Sigmoid colon (tissue), 7 donors: ENCODE results near the gene CEP120. TPM values are rescaled to one million over a fixed set of nuclear protein-coding genes. Genes with fewer than 3 reads are reported as not detected.

Experiments used
- DNase-seq: peaks from one replicate; pipeline ENCODE4 v3.0.0-alpha.2; 2019
- H3K27ac ChIP-seq, 4 donors: fragments of 200-600 bp; sonication (generic); one replicate each; pipeline ENCODE4 v1.5.1; 2016 to 2019; ENCODE audit warnings: mild to moderate bottlenecking in 1 of 4
- H3K27me3 ChIP-seq, 3 donors: fragments of 200-600 bp; sonication (generic); one replicate each; pipeline ENCODE4 v1.5.1; 2019; ENCODE audit warnings: mild to moderate bottlenecking in 1 of 3
- H3K36me3 ChIP-seq, 4 donors: fragments of 200-600 bp; sonication (generic); one replicate each; pipeline ENCODE4 v1.5.1; 2016 to 2019
- H3K4me1 ChIP-seq, 4 donors: fragments of 200-600 bp; sonication (generic); one replicate each; pipeline ENCODE4 v1.5.1; 2017 to 2019
- H3K4me3 ChIP-seq, 4 donors: fragments of 200-600 bp; sonication (generic); one replicate each; pipeline ENCODE4 v1.5.1; 2017 to 2019; ENCODE audit warnings: mild to moderate bottlenecking in 2 of 4, moderate library complexity in 1 of 4
- H3K9me3 ChIP-seq, 4 donors: fragments of 200-600 bp in 3 of 4; sonication (generic) in 3 of 4; one replicate each; pipeline versions ENCODE4 v1.5.1 to v1.6.1; 2013 to 2019
- EP300 ChIP-seq, 4 donors: sonication (generic); formaldehyde crosslinking; IDR thresholded peaks; one replicate each; pipeline ENCODE4 v1.6.1; 2017; ENCODE audit warnings: antibody characterized with exemption in 4 of 4
- POLR2A ChIP-seq, 2 donors: fragments of 450-650 bp; IDR thresholded peaks; one replicate each; pipeline ENCODE4 v1.6.1; 2016; ENCODE audit warnings: antibody characterized with exemption in 2 of 2, mild to moderate bottlenecking in 2 of 2, moderate library complexity in 2 of 2
- POLR2AphosphoS5 ChIP-seq, 4 donors: sonication (generic); formaldehyde crosslinking; IDR thresholded peaks; one replicate each; pipeline ENCODE4 v1.6.1; 2017; ENCODE audit warnings: antibody characterized with exemption in 4 of 4
- WGBS, 2 donors: extraction: QIAGEN DNeasy Blood & Tissue Kit; methylation state at CpG; one replicate each; pipeline ENCODE4 v1.1.7; 2013; 5-methylcytosine and 5-hydroxymethylcytosine counted together
- intact Hi-C: fragments of 100-400 bp; cut with DNase I; formaldehyde crosslinking; loops from one replicate; pipeline ENCODE4 v1.15.1; 2023
- polyA plus RNA-seq, 3 donors: library from polyadenylated mRNA; stranded (reverse); fragments of 200-250 nt; gene quantifications; one replicate each; pipeline ENCODE4 v1.2.3, GENCODE V29; 2013
- total RNA-seq, 4 donors: library from RNA; depleted of rRNA; stranded (reverse); fragments of >200 nt; gene quantifications; one replicate each; pipeline ENCODE4 v1.1.0, GENCODE V29; 2016
- TF ChIP-seq, protein P1 (sequence below), 4 experiments: fragments of 450-650 bp in 3 of 4; fragments of 200-600 bp in 1 of 4; IDR thresholded peaks; one replicate each; pipeline ENCODE4 v1.5.1; 2016 to 2019; ENCODE audit warnings: antibody characterized with exemption in 4 of 4, mild to moderate bottlenecking in 3 of 4, moderate library complexity in 2 of 4
- donor health status: healthy with polysubstance abuse.
- donor health status: Bipolar disorder and iron deficiency.
- donor health status: healthy.

The CEP120 gene
- total and polyA plus RNA-seq, 7 donors = 3.9 to 23.5 (median 18.6) TPM

DNA sequence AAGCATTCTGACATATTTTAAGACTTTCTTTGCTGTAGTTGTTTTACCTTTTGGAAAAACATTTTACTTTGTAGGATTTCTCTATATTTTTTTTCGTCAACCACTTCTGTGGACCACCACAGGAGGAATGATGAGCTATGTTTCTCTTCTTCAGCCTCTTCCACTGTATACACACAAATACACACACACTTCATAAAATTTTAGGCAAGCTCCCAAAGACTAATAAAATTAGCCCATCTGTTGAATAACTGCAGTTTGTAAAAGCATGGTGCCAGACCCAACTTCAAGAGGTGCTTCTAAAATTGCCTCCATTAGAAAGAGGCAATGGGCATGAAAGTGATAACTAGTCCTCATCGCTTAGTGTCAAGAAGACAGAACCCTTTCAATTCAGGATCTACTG, 4.1 kb upstream of the CEP120 start:
- no peak overlapping the region for H3K27ac ChIP-seq
- no peaks in the 10 kb centered on the region for H3K9me3 ChIP-seq
- no peaks in the 10 kb centered on the region for H3K27me3 ChIP-seq
- H3K4me1 ChIP-seq = peaks cover 0 to 5% (median 2%) of the 10 kb centered on the region in 4 donors
- TF ChIP-seq, protein P1, sequence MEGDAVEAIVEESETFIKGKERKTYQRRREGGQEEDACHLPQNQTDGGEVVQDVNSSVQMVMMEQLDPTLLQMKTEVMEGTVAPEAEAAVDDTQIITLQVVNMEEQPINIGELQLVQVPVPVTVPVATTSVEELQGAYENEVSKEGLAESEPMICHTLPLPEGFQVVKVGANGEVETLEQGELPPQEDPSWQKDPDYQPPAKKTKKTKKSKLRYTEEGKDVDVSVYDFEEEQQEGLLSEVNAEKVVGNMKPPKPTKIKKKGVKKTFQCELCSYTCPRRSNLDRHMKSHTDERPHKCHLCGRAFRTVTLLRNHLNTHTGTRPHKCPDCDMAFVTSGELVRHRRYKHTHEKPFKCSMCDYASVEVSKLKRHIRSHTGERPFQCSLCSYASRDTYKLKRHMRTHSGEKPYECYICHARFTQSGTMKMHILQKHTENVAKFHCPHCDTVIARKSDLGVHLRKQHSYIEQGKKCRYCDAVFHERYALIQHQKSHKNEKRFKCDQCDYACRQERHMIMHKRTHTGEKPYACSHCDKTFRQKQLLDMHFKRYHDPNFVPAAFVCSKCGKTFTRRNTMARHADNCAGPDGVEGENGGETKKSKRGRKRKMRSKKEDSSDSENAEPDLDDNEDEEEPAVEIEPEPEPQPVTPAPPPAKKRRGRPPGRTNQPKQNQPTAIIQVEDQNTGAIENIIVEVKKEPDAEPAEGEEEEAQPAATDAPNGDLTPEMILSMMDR (IDR thresholded peaks at IDR 0.05) = no peak
- TF ChIP-seq EP300 (IDR thresholded peaks at IDR 0.05) = no peak
- no peak for TF ChIP-seq POLR2AphosphoS5 (IDR thresholded peaks at IDR 0.05)
- TF ChIP-seq POLR2A (IDR thresholded peaks at IDR 0.05) = no peak
- no peak for DNase-seq
- WGBS, 2 donors = 87 to 98% methylated on average over 2 of the region's 2 CpGs
- H3K36me3 ChIP-seq = no peaks in the 10 kb centered on the region
- no peak overlapping the region for H3K4me3 ChIP-seq
- intact Hi-C loops = no loop called here

DNA sequence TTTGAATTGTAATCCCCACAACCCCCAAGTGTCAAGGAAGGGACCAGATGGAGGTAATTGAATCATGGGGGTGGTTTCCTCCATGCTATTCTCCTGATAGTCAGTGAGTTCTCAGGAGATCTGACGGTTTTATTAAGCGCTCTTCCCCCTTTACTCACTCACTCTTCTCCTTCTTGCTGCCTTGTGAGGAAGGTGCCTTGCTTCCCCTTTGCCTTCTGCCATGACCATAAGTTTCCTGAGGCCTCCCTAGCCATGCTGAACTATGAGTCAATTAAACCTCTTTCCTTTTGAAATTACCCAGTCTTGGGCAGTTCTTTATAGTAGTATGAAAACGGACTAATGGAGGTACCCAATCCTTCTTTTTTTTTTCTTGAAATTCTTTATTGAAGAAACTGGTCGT, 2.2 kb upstream of the CEP120 start:
- H3K4me1 ChIP-seq = peaks cover 0 to 24% (median 19%) of the 10 kb centered on the region in 4 donors
- TF ChIP-seq, protein P1 (IDR thresholded peaks at IDR 0.05) = no peak
- TF ChIP-seq EP300 (IDR thresholded peaks at IDR 0.05) (no peak), POLR2AphosphoS5 (IDR thresholded peaks at IDR 0.05) (no peak), POLR2A (IDR thresholded peaks at IDR 0.05) (no peak)
- no peak for DNase-seq
- intact Hi-C loops = no loop called here
- H3K9me3 ChIP-seq = no peaks in the 10 kb centered on the region
- no peaks in the 10 kb centered on the region for H3K27me3 ChIP-seq
- H3K36me3 ChIP-seq = no peaks in the 10 kb centered on the region
- WGBS, 2 donors = 85 to 89% methylated on average over 4 of the region's 4 CpGs
- no peak overlapping the region for H3K27ac ChIP-seq
- no peak overlapping the region for H3K4me3 ChIP-seq

DNA sequence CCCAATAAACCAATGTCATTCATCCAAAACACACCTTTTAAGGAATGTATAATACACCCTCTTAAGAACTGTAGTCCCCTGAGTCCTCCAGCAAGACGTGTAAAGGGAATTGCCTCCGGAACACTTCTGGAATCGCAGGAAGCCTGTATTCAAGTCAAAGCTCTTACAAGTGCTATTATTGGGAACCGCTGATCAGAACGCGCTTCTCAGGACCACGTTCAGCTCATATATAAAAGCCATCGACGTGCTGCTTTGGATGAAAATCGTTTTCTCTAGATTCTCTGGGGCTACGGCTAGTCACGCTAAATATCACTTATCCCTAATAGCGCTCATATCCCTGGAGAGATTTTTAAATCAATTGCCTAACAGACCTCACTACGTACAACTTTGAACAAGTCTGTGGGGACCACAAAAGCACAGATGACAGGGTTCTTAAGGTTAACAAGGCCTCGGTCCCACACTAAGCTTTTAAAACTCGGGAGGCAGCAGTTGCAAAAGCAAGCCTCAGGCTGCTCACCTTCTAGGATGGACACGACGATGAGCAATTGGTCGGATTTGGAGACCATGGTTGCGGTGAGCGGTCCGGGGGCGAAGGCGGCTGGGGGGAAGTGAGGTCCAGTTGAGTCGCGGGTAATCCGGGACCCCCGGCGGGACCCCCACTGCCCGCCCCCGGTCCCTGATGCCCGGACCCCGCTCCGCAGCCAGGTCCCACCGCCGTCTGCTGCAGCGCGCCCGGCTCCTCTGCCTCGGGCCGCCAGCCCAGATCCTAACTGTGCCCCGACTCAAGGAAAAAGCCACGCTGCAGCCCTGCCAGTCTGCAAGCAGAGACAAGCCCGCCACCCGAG, 548 bp downstream of the CEP120 start:
- H3K4me3 ChIP-seq = peak overlapping the region; percentile 88 to 95 (median 94)
- no peaks in the 10 kb centered on the region for H3K27me3 ChIP-seq
- no peak for TF ChIP-seq EP300 (IDR thresholded peaks at IDR 0.05)
- TF ChIP-seq POLR2A (IDR thresholded peaks at IDR 0.05) = no peak
- DNase-seq = no peak
- peaks cover 0 to 26% (median 19%) of the 10 kb centered on the region in 4 donors for H3K4me1 ChIP-seq
- intact Hi-C loops = loop anchor here (1.0 to 5.0 kb wide), 3 partner anchors 89 to 385 kb away; partner anchors contain the start of gene PPIC
- H3K9me3 ChIP-seq = no peaks in the 10 kb centered on the region
- H3K36me3 ChIP-seq = peaks cover 0 to 6% (median 0%) of the 10 kb centered on the region in 4 donors
- 0 to 1% methylated on average over 45 of the region's 45 CpGs for WGBS, 2 donors
- H3K27ac ChIP-seq = peak overlapping the region; percentile 90 to 97 (median 94)

DNA sequence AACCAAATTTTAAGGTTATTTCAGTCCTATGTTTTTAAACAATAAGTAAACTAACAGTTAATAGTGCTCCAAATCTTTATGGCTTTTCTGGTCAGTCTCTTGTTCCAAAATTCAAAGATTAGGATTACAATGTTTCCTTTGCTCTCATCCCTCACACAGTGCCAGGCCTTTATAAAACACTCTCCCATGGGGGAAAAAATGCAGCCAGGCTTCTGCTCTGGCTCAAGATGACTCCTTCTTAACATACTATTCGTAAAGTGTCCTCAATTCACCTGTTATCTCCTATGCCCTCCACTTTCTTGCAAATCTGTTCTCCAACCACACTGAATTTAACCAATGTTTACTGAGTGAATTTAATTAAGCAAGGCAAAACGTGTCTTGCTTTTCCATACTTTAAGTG, 1.4 kb downstream of the CEP120 start:
- intact Hi-C loops = loop anchor here (2.0 to 5.0 kb wide), 2 partner anchors 189 to 384 kb away; partner anchors contain the start of gene PPIC
- peaks cover 0 to 26% (median 19%) of the 10 kb centered on the region in 4 donors for H3K4me1 ChIP-seq
- DNase-seq = no peak
- WGBS, 2 donors = 14 to 20% methylated on average over 2 of the region's 2 CpGs
- peaks cover 0 to 14% (median 0%) of the 10 kb centered on the region in 4 donors for H3K36me3 ChIP-seq
- no peaks in the 10 kb centered on the region for H3K27me3 ChIP-seq
- H3K9me3 ChIP-seq = no peaks in the 10 kb centered on the region
- TF ChIP-seq POLR2AphosphoS5 (IDR thresholded peaks at IDR 0.05) (peak in 1 of 4 donors; percentile 21), POLR2A (IDR thresholded peaks at IDR 0.05) (no peak), EP300 (IDR thresholded peaks at IDR 0.05) (no peak)
- peak overlapping the region in 3 of 4 donors; percentile 90 to 97 (median 92) for H3K27ac ChIP-seq
- H3K4me3 ChIP-seq = peak overlapping the region in 3 of 4 donors; percentile 88 to 95 (median 92)

DNA sequence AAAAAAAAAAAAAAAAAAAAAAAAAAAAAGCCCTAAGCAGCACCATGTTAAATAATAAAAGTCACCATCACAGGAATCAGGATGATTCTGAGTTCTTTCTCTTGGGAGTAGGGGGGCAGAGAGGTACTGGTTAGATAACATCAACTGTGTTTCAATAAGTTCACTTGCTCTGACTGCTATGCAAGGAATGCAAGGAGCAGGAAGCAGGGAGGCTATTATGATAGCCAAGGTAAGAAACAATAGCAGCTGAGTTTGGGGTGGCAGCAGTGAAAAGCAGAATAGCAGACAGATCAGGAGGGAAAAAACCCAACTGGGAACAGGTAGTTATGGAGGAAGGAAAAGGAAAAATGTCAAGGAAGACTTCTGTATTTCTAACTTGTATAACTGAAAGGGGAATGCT, 8.2 kb downstream of the CEP120 start:
- Histone ChIP-seq H3K36me3 (peaks cover 0 to 70% (median 0%) of the 10 kb centered on the region in 4 donors), H3K27ac (no peak overlapping the region), H3K4me3 (no peak overlapping the region), H3K4me1 (peaks cover 0 to 2% (median 0%) of the 10 kb centered on the region in 4 donors), H3K27me3 (no peaks in the 10 kb centered on the region), H3K9me3 (no peaks in the 10 kb centered on the region)
- no peak for DNase-seq
- intact Hi-C loops = no loop called here
- TF ChIP-seq EP300 (IDR thresholded peaks at IDR 0.05) (no peak), POLR2A (IDR thresholded peaks at IDR 0.05) (no peak), POLR2AphosphoS5 (IDR thresholded peaks at IDR 0.05) (no peak)
- TF ChIP-seq, protein P1 (IDR thresholded peaks at IDR 0.05) = no peak
